Adipocyte (in vitro differentiated cells): ENCODE measurements around the gene SUGP1.
A peak's percentile ranks its signal among the peaks of the same experiment; 100 is the strongest.

ENCODE experiments used
- DNase-seq: peaks from one replicate; pipeline ENCODE4 v3.0.0-alpha.2; 2015; ENCODE audit warnings: low read depth
- H3K27me3 ChIP-seq: replicated peaks from 2 replicates; pipeline ENCODE4 v1.7.0; 2013; ENCODE audit warnings: mild to moderate bottlenecking, low read length, moderate library complexity; ENCODE audit not compliant: control insufficient read depth, insufficient read depth
- H3K36me3 ChIP-seq: 2 replicates; pipeline ENCODE4 v1.7.0; 2013; ENCODE audit warnings: low read length, mild to moderate bottlenecking, moderate library complexity; ENCODE audit not compliant: control insufficient read depth, insufficient read depth, severe bottlenecking
- H3K4me1 ChIP-seq: 2 replicates; pipeline ENCODE4 v1.7.0; 2013; ENCODE audit warnings: mild to moderate bottlenecking, low read length, moderate library complexity; ENCODE audit not compliant: control insufficient read depth, insufficient read depth
- H3K4me3 ChIP-seq: 2 replicates; pipeline ENCODE4 v1.7.0; 2013; ENCODE audit warnings: mild to moderate bottlenecking, low read length, moderate library complexity
- H3K9ac ChIP-seq: 2 replicates; pipeline ENCODE4 v1.7.0; 2013; ENCODE audit warnings: mild to moderate bottlenecking, low read length, moderate library complexity
- H3K9me3 ChIP-seq: 2 replicates; pipeline ENCODE4 v1.7.0; 2013; ENCODE audit warnings: mild to moderate bottlenecking, low read length, moderate library complexity; ENCODE audit not compliant: control insufficient read depth

SUGP1 gene

DNA sequence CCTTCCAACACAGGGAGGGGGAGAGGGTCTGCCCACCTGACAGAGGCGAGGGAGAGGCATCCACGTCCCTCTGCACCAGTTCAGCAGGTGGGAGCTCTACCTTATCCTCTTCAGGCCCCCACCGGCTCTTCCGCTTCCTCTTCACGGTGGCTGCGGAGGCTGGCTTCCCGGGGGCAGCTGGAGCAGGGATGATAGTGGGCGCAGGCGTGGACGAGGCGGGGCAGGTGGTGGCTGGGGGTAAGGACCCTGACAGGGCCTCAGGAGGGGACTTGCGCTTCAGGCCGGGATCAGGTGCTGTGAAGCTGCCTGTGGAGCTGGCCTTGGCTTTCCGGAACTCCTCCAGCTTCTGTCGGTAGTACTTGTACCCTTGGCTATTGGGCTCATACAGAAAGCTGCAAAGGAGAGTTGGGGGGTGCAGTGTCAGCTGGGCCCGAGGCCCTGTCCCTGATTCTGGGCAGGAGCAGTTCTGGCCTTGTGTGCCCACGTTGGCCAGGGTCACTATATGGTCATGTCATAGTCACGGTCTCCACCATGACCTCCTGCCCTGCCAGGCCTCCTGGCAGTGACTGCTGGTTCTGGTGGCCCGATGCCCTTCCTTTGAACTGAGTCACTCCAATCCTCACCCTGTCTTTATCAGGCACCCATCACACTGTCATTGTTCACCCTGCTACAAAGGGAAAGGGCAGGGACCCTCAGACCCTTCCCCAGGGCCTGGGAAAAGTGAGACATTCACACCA is 23.2 kb downstream of the SUGP1 start:
- H3K36me3 ChIP-seq = peaks cover 32% of the 10 kb centered on the region

DNA sequence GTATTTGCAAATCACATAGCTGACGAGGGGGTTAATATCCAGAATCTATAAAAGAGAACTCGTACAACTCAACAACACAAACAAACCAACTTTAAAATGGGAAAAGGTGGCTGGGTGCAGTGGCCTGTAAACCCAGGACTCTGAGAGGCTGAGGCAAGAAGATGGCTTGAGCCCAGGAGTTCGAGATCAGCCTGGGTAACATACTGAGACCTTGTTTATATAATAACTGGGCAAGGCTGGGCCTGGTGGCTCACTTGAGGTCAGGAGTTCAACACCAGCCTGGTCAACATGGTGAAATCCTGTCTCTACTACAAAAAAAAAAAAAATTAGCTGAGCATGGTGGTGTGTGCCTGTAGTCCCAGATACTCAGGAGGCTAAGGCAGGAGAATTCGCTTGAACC is 25.4 kb downstream of the SUGP1 start:
- Histone ChIP-seq H3K4me1 (no peaks in the 10 kb centered on the region), H3K9ac (no peak overlapping the region), H3K36me3 (peaks cover 20% of the 10 kb centered on the region), H3K27me3 (no peaks in the 10 kb centered on the region), H3K4me3 (no peak overlapping the region), H3K9me3 (no peaks in the 10 kb centered on the region)
- no peak for DNase-seq

More for the DNA sequence above, 23.2 kb downstream of the SUGP1 start:
- H3K9me3 ChIP-seq = no peaks in the 10 kb centered on the region
- H3K4me1 ChIP-seq = no peaks in the 10 kb centered on the region
- no peak for DNase-seq
- H3K4me3 ChIP-seq = no peak overlapping the region
- H3K27me3 ChIP-seq = no peaks in the 10 kb centered on the region
- no peak overlapping the region for H3K9ac ChIP-seq

DNA sequence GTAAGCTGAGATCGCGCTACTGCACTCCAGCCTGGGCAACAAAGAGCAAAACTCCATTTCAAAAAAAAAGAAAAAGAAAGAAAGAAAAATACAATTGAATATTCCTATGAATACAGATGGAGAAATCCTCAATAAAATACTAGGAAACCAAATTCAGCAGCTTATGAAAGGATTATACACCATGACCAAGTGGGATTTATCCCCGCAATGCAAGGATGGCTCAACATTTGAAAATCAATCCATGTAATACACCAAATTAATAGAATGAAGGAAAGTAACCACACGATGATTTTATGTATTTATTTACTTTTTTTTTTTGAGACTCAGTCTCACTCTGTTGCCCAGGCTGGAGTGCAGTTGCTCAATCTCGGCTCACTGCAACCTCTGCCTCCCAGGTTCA is 27.7 kb downstream of the SUGP1 start:
- Histone ChIP-seq H3K4me3 (no peak overlapping the region), H3K27me3 (no peaks in the 10 kb centered on the region), H3K4me1 (no peaks in the 10 kb centered on the region), H3K9ac (no peak overlapping the region), H3K9me3 (no peaks in the 10 kb centered on the region), H3K36me3 (peaks cover 27% of the 10 kb centered on the region)
- DNase-seq = no peak

DNA sequence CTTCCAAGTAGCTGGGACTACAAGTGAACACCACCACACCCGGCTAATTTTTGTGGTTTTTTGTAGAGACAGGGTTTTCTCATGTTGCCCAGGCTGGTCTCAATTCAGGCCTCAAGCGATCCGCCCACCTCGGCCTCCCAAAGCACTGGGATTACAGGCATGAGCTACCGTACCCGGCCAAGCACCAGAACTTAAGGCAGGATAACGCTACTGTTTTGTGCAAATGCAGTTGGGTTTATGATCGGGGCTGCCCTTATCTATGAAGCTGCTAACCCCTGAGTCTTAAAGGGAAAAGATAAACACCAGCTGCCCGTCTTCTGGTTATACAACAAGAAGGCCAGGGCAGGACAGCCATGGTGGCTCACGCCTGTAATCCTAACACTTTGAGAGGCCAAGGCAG is 34.6 kb downstream of the SUGP1 start:
- H3K4me1 ChIP-seq = no peaks in the 10 kb centered on the region
- peaks cover 43% of the 10 kb centered on the region for H3K36me3 ChIP-seq
- no peak overlapping the region for H3K4me3 ChIP-seq
- H3K27me3 ChIP-seq = no peaks in the 10 kb centered on the region
- no peak overlapping the region for H3K9ac ChIP-seq
- DNase-seq = no peak
- no peaks in the 10 kb centered on the region for H3K9me3 ChIP-seq

DNA sequence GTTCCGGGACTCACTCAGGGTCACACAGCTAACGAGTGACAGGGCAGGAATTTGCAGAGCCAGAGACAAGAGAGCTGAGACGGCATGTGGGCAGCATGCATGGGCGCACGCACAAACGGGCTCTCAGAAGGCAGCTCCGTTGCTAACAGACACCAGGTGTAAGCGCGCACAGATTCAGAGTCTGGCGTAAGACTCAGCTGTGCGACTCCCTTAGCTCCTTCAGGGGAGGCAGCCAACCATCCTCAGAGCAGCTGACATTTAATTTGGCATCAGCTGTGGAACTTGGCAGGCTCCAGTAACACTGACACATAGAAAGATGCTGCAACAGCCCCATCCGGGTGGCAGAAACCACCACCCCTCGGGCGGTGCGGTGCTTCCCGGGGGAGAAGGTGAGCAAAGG is 39.7 kb downstream of the SUGP1 start:
- H3K4me3 ChIP-seq = no peak overlapping the region
- peaks cover 44% of the 10 kb centered on the region for H3K36me3 ChIP-seq
- no peak overlapping the region for H3K9ac ChIP-seq
- H3K4me1 ChIP-seq = peaks cover 5% of the 10 kb centered on the region
- H3K27me3 ChIP-seq = no peaks in the 10 kb centered on the region
- no peaks in the 10 kb centered on the region for H3K9me3 ChIP-seq
- no peak for DNase-seq

DNA sequence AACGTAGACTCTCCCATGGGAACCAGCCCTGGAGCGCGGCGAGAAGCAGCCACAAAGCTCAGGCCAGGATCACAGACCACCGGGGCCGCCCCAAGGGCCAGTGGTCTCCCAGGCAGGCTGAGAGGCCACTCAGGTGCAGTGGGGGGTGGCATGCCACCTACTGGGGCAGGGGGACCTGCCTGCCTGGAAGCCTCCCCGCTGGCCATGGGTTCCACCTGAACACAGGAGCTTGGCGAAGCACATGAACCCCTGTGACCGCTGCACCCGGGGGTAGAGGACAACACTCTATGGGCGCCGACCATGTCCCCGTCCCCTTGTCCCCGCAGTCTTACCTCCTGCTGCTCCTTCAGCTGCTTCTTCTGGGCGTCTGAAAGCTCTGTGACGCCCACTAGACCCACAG is 40.5 kb downstream of the SUGP1 start:
- DNase-seq = no peak
- Histone ChIP-seq H3K9me3 (no peaks in the 10 kb centered on the region), H3K9ac (no peak overlapping the region), H3K27me3 (no peaks in the 10 kb centered on the region), H3K36me3 (peaks cover 45% of the 10 kb centered on the region), H3K4me1 (peaks cover 5% of the 10 kb centered on the region), H3K4me3 (no peak overlapping the region)

DNA sequence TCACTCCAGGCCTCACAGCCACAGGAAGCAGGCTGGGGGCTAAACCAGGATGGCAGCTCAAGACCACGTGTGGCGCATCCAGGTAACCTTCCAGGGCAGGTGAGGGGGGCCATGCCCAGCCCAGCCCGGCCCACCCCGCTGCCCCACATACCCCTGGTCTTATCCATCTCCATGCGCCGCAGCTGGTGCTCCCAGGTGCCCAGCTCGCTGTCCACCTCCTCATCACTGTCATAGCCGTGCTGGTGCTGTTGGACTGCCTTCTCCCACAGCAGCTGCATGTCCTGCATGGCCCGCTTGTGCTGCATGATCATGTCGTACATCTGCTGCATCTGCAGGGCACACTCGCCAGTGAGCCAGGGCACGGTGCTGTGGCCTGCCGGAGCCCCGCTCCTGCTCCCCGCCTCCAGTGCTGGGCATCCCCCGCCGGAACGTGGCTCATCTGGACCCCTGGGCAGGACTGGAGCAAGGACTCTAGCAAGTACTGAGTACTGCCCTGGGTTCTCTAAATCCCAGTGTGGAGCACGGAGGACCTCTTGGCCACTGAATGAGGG is 41.2 kb downstream of the SUGP1 start:
- Histone ChIP-seq H3K9me3 (no peaks in the 10 kb centered on the region), H3K4me1 (peaks cover 5% of the 10 kb centered on the region), H3K9ac (no peak overlapping the region), H3K36me3 (peaks cover 40% of the 10 kb centered on the region), H3K27me3 (no peaks in the 10 kb centered on the region), H3K4me3 (no peak overlapping the region)
- DNase-seq = no peak

DNA sequence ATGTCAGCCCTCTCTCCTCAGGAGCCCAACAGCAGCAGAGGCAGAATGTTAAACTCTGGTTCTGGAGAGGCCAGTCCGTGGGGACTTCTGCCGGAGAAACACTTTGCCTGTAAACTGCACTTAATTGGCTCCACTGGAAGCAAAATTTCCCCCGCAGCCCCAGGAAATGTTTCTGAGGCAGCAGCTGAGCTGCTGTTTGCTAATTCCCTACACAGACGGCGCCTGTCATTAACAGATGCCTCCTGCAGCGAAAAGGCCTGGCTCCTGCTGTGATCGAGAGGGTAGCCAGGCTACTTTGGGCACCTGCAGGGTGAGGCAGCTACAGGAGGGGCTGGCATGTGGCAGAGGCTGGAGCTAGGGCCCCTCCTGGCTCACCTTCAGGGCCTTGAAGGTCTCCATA is 42.0 kb downstream of the SUGP1 start:
- Histone ChIP-seq H3K36me3 (peaks cover 34% of the 10 kb centered on the region), H3K4me1 (peaks cover 5% of the 10 kb centered on the region), H3K9me3 (no peaks in the 10 kb centered on the region), H3K9ac (no peak overlapping the region), H3K27me3 (no peaks in the 10 kb centered on the region), H3K4me3 (no peak overlapping the region)
- no peak for DNase-seq

DNA sequence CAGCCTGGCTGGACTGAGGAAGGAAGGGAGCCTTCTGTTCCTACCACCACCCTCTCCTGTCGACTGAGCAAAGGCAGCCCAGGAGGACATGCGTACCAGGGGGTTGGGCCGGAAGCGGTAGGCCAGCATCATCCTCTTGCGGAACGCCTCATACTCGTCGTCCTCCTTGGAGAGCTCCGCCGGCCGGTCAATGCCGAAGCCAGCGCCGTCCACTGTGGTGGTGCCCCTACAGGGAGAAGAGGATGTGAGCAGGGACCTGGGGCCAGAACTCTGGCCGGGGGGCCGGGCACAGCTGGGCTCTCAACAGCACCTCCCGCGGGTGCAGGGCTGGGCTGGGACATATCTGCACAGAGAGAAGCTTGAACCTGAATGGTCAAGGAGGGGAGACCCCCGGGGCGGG is 43.5 kb downstream of the SUGP1 start:
- Histone ChIP-seq H3K36me3 (peaks cover 34% of the 10 kb centered on the region), H3K9ac (no peak overlapping the region), H3K4me1 (peaks cover 5% of the 10 kb centered on the region), H3K27me3 (peaks cover 5% of the 10 kb centered on the region), H3K4me3 (no peak overlapping the region), H3K9me3 (no peaks in the 10 kb centered on the region)
- DNase-seq = no peak

DNA sequence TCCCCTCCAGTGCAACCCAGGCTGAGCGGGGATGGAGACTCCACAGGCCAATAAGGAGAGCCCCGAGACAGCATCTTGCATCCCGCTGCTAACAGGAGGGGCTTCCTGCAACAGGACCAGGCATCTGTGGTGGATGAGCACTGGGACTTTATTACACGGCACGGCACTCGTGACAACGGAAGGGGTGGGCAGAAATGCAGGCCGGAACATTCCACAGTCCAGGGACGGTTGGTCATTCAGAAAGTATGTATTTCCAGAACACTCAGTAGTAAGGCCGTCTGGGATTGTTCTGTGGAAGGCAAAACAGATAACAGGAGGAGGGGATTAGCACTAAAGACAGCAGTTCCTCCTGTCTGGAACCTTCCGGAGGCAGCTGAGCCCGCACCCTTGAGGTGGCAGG is 43.9 kb downstream of the SUGP1 start:
- peaks cover 5% of the 10 kb centered on the region for H3K4me1 ChIP-seq
- no peak overlapping the region for H3K9ac ChIP-seq
- peaks cover 31% of the 10 kb centered on the region for H3K36me3 ChIP-seq
- DNase-seq = peak; percentile 92
- H3K4me3 ChIP-seq = no peak overlapping the region
- peaks cover 7% of the 10 kb centered on the region for H3K27me3 ChIP-seq
- no peaks in the 10 kb centered on the region for H3K9me3 ChIP-seq

DNA sequence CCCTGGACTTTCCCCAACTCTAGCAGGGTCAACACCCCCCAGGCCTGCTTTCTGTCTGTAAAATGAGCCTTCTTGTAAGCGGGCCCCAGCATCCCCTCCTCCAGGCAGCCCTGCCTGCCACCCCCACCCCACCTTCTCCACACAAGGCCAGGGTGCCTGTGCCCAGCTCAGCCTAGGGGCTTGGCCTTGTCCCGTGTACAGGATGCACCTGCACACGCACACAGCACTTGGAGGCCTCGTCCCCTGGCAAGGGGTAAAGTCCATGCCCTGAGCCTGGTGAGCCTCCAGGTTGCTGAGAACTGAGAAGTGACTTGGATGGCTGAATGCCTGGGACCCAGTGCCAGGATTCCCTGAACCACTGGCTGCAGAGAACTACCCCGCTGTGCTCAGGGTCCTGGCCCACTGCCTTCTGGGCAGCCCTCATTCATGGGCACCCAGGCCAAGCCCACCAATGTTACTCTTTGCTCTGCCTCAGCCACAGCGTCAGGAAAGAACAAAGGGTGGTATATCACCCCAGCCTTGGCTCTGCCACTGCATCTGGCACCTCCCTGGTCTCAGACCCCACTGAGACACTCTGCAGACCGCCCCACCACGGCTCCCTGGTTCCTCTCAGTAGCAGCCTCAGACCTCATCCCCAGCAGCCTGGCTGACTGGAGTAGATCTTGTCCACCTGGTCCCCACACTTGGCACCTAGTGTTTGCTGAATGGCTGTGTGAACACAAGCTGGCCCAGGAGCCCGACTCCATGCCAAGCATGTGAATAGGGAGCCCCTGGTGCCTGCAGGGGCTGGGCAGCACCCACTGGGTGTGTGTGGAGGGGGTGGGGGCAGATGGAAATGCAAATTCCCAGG is 45.4 kb downstream of the SUGP1 start:
- H3K4me1 ChIP-seq = no peaks in the 10 kb centered on the region
- H3K36me3 ChIP-seq = peaks cover 31% of the 10 kb centered on the region
- peaks cover 19% of the 10 kb centered on the region for H3K27me3 ChIP-seq
- H3K4me3 ChIP-seq = no peak overlapping the region
- H3K9ac ChIP-seq = no peak overlapping the region
- no peak for DNase-seq
- H3K9me3 ChIP-seq = no peaks in the 10 kb centered on the region
